Tongue (tissue), 2 donors: Measurements from ENCODE around the gene NTN3. TPM values are rescaled to one million over a fixed set of nuclear protein-coding genes. Genes with fewer than 3 reads are reported as not detected.

Experiments used
- DNase-seq: peaks from one replicate; pipeline ENCODE4 v3.0.0-alpha.2; 2015
- total RNA-seq: library from RNA; depleted of rRNA; stranded (reverse); fragments of >200 nt; gene quantifications from one replicate; pipeline ENCODE4 v1.2.3, GENCODE V29; 2014

Gene NTN3
- total RNA-seq, 1 donor from 2014 or later = 9.1 TPM

DNA sequence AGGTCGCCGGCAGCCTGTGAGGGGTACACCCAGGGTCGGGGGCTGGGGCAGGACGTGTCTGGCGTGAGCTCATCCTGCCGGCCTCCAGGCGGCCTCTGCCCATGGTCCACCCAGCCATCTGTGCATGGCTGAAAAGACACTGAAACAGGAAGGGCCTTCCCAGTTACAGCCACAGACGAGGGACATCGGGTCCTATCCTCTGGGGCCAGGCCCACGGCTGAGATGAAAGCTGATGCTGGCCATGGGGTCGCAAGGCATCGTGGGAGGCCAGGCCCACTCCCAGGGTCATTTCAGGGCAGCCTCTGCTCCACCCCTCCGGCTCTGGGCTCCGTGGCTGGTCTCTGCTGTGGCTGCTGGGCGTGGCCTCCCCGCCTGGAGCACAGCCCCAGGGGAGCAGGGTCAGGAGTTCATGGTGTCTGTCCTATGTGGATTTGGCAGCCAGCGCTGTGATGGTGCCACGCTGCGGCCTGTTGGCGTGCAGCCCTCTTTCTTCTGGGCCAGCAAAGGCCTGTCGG lies 26.1 kb downstream of the NTN3 start:
- peak; percentile 84 for DNase-seq

DNA sequence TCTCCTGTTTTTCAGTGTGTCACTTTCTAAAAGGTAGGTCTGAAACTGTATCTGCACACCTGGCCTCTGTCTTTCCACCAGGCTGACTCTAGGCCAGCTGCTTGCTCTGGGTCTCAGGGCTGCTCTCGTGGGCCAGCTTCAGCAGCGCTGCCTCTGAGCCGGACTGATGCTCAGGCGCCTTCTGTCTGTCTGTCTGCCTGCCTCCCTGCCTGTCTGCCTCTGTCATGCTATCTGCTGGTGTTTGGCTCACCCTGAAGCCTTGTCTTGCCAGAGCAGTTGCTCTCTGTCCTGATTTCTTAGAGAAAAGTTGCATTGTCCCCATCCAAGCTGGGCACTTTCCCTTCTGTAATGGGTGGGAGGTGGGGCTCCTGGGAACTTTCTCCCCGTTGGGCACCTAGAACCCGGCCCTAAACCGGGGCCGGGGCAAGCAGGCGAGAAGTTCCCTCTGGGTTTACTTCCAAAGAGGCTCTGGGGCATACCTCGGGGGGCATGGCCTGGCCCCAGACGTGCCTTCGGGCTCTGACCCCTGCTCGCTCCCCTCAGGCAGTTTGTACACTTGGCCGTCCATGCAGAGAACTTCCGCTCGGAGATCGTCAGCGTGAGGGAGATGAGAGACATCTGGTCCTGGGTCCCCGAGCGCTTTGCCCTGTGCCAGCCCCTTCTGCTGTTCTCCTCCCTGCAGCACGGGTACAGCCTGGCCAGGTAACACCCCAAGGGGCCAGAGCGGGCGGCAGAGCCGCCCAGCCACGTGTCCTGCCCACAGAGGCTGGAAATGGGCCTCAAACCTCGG lies 26.8 kb downstream of the NTN3 start:
- no peak for DNase-seq

DNA sequence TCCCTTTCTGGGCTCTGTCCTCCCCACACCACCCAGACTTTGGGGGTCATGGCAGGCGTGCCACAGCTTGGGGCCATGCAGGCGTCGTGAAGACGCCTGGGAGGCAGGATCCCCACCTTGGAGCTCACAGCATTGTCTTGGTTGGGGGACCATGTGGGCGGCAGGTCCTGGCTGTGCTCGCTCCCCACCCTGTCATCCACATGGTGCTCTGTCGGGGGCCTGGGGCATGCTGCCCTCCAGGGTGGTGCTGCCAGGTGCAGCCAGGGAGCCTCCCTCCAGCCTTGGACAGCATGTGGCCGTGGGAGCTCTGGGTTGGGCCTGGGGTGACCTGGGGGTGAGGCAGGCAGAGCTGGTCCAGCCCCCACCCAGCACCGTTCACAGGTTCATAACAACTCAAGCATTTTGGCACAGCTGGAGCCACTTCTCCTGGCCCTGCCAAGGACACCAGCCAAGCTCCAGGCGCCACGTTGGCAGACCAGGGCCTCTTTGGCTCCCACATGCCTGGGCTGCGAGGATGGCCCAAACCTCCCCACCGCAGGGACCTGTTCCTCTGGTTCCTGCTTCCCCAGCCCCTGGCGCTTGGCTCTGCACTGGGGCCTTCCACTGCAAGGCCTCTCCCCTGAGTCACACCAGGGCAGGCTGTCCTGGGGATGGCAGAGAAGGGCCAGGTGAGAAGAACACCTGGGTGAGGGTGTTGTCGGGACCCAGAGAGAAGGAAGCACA lies 27.6 kb downstream of the NTN3 start:
- DNase-seq = no peak

DNA sequence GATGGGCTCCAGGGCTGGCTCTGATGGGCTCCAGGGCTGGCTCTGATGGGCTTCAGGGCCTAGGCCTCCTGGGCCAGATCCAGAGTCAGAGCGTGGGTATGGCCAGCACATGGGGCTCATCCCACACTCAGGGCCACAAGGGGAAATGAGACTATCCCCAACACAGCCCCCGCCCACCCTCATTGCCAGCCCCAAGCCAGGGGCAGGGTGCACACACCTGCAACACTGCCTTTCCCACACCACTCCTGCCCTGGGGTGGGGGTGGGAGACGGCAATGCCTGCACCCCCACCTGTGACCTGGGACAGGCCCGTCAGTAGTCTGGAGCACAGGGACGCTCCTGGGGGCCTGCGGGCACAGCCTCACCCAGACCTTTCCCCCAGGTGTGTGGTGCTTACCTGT lies 28.4 kb downstream of the NTN3 start:
- no peak for DNase-seq

DNA sequence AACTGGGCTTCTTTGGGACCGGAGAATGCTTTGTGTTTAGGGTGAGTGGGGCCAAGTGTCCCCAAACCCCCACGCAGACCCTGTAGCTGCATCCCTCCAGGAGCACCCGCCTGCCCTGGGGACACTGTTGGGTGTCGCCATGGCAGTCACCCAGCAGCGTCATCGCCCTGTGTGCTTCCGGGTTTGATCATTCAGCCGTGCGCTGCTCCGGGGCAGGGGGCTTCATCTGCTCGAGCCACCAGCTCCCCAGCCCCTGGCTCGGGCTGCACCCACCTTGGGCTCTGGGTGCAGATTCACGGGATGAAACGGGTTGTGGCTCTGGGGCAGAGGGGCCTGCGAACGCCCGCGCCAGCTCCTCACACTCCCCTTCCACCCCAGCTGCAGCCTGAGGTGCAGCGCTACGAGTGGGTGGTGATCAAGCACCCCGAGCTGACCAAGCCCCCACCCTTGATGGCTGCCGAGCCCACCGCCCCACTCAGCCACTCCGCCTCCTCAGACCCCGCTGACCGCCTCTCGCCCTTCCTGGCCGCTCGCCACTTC lies 28.9 kb downstream of the NTN3 start:
- no peak for DNase-seq

DNA sequence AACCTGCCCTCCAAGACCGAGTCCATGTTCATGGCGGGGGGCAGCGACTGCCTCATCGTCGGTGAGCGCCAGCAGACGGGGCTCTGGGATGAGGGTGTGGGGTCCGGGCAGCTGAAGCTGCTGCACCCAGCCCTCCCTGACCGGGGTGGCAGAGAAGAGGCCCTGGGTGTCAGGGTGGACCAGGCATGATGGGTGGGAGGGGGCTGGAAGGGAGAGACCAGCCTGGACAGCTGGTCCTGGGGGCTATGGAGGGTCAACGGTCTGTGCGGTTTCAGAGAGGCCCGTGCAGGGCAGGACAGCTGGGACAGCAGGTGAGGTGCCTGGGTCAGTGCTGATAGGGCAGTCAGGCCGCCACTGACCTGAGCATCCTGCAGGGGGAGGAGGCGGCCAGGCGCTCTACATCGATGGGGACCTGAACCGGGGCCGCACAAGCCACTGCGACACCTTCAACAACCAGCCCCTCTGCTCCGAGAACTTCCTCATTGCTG lies 29.4 kb downstream of the NTN3 start:
- DNase-seq = no peak

DNA sequence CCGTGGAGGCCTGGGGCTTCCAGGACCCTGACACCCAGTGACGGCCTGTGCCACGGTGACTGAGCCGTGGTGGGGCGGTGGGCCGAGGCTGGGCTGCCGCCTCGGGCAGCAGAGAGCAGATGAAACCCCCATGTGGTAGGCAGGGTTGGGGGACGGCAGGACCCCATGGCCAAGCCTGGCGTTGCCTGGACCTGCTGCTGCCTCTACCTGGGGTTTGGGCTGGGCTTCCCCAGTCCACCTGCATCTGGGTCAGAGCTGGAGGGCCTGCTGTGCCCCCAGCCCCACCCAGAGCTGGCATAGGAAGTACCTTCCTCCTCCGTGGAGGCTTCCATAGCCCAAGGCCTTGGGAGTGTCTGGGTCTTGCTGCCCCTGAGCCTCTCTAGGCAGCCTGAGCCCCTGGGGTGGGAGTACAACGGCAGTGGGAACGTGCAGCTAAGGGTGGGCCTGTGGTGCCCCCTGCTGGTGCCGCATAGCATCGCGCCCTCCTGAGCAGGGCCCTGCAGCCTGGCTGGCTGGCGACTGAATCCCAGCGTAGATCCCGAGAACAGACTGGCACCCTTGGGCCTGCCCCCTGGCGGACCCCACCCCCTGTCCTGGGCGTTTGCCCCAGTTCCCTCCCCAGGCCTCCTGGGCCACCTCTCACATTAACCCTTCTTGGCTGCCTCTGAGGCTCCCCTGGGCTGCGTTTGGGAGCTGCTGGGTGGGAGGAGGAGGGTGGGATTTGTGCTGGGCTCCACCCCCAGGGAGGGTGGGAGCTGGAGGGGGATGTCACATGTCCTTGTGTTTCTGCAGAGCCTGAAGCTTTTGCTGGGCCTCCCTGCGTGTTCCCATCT lies 30.0 kb downstream of the NTN3 start:
- DNase-seq = peak; percentile 93

DNA sequence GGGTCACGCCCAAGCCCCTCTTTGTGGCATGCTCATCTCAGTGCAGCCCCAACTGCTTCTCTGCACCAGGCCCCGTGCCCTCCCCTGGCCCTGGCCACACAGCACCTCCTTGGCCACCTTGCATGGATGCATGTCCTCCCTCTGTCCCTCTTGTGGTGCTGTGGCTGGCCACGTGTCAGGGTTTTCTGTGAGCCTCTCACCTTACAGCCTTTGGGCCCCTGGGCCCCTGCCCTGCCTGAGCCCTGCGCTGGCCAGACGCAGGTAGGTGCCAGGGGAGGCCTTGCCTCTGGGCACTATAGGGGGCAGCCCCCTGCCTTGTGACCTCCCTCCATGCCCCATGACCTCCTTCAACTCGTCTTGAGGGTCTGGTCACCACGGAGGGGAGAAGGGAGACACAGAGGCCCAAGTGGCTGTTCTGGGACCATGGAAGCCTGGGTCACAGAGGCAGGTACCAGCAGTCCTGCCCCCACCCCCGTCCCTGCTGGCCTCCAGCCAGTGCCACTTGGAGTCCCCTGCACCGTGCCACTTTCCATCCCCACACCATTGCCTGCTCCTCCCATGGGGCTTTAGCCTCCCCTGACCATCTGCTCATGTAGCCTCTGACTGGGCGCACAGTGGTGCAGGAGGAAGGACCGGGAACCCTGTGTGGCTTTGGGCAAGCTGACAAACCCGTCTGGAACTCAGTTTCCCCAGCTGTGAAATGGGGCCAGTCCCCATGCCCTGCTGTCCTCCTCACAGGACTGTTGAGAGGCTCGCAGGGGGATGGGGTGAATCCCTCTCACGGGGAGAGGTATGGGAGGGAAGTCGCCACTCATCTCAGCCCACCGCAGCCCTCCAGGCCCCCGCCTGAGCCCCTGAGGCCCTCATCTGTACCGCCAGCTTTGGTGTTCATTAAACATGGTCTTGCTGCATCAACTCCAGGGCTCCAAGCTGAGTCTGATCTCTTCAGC lies 31.1 kb downstream of the NTN3 start:
- no peak for DNase-seq

DNA sequence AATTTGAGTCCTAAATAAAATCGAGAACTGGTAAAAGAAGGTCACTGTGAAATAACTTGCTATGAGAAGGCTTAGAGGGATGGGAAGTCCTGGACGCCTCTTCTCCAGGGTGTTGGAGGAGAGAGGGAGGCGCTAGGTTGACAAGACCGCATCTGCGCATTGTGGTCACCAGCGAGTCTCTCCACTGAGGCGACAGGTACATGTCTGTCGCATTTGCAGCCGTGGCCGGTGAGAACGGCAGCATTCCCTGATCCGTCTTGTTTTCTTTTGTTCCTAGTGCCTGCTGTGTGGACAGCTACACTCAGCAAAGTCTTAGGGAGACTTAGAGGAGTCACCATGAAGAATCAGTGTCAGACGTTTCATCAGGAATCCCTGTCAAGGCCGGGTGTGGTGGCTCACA lies 34.6 kb downstream of the NTN3 start:
- DNase-seq = no peak

DNA sequence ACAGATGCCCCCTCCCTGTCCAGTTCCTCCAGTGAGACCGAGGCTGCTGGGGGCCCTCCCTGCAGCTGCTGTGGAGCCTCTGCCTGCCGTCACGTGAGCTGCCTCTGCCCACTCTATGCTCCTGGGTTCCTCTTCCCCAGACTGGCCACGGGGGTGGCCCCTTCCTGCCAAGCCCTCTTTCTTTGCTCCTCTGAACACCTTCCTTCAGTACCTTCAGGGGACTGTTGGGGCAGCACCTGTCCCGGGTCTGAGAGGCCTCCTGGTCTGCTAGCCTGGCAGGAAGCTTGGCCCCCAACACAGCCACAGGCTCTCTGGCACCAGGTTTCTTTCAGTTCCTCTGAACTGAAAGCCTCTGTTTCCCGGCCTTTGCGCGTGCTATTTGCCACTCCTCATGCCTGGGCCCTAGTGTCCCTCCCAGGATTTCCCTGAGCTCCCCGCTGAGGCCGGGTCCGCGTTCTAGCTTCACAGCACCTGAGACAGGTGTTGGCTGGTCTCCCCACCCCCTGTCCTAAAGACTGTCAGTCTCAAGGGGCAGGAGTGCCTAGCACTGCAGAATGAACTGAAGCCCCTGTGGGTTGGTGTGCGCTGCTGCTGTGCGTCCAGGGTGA lies 36.1 kb downstream of the NTN3 start:
- DNase-seq = no peak

DNA sequence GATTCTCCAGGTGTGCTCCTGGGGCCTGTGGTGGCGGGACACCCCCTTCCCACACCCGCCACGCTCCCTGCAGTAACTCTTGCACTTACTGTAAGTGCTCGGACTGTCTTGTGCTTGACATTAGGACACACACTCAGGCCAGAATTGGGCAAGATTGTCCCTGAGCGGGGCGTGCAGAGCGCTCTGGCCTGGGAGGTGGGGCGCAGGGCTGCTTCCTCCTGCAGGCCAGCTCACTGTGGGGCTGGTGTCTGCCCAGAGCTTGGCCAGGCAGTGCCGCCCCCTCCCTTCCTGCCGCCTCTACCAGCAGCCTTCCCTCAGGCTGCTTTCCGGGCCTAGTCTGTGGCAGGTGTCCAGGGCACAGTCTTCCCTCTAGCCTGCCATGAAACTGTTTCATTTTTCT lies 36.6 kb downstream of the NTN3 start:
- DNase-seq = no peak

DNA sequence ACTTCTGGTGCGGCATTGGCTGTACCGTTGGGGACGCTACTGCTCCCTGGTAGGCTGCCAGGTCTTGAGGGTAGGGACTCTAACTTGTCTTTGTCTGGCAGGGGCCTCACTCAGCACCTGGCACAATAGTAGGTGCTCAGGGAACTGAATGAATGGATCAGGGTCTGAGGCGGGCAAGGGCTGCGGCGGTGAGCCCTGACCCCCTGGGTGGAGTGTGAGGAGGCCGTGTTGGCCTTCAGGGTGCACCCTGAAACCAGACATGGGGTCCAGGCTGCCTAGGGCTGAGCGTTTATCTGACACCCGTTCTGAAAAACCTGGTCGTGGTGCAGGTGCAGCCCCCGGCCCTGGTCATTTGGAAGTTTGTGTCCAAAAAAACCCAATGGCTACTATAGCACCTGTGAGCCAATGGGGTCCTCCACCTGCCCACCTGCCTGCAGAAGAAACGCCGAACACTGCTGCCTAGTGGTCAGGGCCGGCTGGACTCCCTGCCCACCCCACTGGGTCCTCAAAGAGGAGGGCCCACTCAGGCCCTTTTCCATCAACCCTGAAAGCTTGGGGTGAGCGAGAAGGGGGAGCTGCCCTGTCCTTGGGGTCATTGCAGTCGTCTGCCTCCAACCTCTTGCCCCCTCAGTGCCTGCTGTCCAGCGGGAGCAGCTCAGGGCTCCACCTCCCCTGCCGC lies 37.8 kb downstream of the NTN3 start:
- DNase-seq = no peak

DNA sequence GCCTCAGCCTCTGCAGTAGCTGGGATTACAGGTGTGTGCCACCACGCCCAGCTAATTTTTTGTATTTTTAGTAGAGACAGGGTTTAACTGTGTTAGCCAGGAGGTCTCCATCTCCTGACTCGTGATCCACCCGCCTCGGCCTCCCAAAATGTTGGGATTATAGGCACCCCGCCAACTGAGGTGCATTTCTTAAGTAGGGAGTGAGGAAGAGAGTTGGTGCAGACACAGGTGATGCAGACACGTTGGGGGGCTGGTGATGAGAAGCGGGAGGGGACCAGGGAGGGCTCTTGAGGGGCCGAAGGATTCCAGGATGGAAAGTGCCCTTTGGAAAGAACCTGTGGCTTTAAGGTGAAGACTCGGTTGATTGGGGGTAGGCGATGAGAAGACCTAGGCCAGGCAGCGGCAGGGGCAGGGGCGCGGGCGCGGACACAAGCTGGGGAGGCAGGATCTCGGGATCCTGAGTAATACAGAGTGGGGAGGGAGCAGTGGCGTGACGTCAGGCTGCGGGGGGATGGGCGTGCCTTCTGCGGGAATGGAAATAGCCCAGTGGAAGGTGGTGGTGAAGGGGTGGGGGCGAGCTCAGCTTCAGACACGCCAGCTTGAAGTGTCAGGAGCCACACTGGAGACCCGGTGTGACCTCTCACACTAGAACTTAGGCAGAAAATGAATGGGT lies 40.2 kb downstream of the NTN3 start:
- DNase-seq = peak; percentile 48

DNA sequence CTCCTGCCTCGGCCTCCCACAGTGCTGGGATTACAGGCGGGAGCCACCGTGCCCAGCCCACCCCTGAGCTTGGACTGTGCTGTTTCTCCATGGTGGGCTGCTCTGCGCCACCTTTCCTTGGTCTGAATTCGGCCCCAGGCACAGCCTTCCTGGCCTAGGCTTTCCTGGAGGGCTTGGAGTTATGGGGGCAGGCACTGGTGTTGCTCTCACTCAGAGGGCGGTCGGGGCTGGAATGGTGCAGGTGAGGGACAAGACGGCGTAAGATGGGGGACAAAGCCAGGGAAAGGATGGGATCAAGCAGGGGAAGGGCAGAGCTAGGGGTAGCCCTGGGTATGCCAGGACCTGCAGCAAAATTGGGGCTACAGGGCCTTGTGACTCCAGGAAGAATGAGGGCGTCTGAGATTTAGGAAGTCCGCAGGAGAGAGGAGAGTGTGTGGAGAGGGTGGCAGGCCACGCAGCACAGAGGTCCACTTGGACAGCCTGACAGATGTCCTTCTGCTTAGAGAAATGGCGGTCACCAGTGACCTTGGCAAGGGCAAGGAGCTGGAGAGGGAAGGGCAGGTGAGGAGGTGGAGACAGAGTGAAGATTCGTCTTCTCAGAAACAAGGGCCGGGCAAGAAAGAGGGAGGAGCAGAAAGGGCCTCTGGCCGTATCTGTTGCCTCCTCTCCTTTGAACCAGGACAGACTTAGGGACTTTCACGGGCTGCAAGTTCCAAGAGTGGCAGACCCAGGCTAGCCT lies 41.1 kb downstream of the NTN3 start:
- no peak for DNase-seq

DNA sequence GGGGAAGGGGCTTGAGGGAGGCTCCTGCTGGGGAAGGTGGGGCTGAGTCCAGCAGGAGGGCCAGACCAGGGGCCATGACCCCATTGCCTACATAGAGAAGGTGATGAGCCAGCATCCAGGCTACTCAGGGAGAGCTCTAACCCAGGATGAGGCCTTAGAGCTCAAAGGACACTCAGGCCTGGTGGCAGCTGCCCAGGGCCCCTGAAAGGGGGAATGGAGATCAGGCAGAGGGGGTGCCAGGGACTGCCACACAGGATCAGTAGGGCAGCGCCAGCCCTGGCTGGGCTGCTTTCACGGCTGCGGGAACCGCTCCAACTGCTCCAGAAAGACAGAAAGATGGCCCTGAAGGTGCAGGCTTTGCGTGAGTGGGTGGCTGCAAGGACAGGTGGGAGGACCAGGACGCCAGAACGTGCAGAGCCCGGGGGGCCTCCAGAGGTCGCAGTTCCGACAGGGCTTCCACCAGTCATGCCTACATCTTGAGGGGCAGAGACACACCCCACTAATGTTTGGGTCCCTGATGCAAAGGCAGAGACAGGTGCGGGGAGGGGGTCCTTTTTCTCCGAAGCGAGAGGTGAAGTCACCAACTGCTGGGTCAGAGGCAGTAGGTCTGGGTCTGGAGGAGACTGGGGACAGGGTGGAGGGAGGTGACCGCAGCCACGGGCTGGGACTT lies 41.8 kb downstream of the NTN3 start:
- peak; percentile 40 for DNase-seq

DNA sequence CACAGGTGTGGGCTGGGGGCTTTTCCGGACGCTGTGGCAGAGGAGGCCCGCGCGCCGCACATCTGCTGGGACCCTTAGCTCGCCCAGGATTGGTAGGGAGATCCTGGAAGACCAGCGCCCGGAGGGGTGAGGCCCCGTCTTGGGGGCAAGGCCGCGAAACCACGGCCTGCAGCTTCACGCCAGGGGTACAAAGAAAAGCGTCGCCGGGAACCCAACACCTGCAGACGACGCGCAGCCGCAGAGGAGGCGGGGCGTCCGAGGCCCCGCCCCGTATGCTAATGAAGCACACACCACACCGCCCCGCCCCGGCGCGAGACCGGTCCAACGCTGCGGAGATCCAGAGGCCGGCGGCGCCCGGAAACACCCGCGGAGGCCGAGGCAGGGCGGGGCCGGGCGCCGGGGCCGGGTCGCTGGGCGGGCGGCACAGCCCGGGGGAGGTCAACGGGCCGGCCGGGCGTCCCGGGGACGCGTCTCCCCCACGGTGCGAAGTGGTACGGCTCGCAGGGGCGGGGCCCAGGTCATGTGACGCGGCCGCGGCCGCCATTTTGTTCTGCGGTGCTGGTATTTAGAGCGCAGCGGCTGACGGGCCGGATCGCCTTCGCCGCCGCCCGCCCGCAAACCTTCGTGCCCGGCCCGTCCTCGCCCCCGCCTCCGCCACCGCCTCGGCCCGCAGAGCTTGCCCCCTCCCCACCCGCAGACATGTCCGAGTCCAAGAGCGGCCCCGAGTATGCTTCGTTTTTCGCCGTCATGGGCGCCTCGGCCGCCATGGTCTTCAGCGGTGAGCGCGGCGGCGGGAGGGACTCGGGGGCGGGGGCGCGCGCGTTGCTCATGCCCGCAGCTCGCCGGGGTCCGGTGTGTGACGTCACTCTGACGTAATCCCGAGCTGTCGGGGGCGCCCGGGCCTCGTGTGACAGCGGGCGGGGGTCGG lies 42.6 kb downstream of the NTN3 start, which contains the start of gene ATP6V0C:
ATP6V0C (plus strand) TSS at position 548 of the 928 bp plus-strand sequence; CDS start at position 700, 152 bp downstream.
- DNase-seq = peak; percentile 96
